ENCODE data around the gene DNM1. TPM values are rescaled to one million over a fixed set of nuclear protein-coding genes. Genes with fewer than 3 reads are reported as not detected.

Gene DNM1
- total and polyA plus RNA-seq, 10 of the 15 experiments (the other 5 are each of a cell fraction or from before 2014, with no cell fraction given) = 0.06 to 0.67 (median 0.19) TPM; not detected in 3

DNA sequence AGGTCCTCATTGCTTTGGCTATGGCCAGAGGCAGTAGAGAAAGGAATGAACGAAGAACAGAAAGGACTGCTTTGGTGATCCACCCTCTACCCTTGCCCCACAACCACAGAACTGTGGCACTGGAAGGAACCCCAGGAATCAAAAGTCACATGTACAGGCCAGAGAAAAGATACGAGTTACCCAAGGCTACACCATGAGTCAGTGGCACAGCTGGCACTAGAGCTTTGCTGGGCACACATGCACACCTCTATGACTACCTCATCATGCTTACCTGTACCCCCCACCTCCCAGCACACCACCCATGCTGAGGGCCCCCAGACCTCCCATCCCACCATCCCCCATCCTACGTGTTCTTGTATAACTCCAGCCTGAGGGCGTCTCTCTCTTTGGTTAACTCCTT lies 59.5 kb downstream of the DNM1 start:
- no peak overlapping the region for H3K9ac ChIP-seq (ENCODE audit: control insufficient read depth, insufficient read depth, low read length)
- H3K4me2 ChIP-seq (ENCODE audit: control insufficient read depth, insufficient read depth) = no peak overlapping the region
- no peaks in the 10 kb centered on the region for H3K9me3 ChIP-seq (replicated peaks; ENCODE audit: control insufficient read depth, insufficient read depth, low read length)
- intact Hi-C loops (cut with micrococcal nuclease; ENCODE audit: unreplicated experiment) (no loop called here), in situ Hi-C loops (cut with MboI) (no loop called here)
- ATAC-seq = no peak
- BruUV-seq (replicated peaks) = no TSS peak
- no peak overlapping the region for H2AFZ ChIP-seq (ENCODE audit: control insufficient read depth, low read depth, low read length)
- no peaks in the 10 kb centered on the region for H4K20me1 ChIP-seq (ENCODE audit: control insufficient read depth, insufficient read depth)
- H3K4me1 ChIP-seq (ENCODE audit: control insufficient read depth, insufficient read depth, low read length) = no peaks in the 10 kb centered on the region
- no peaks in the 10 kb centered on the region for H3K27me3 ChIP-seq (replicated peaks in 1 of 2; ENCODE audit: control insufficient read depth in 2 of 2, insufficient read depth in 2 of 2, low read length in 1 of 2)
- POLR2A ChIA-PET = interaction anchor here (0.5 kb wide), 1 partner anchor 798 kb away, joined by 5 read pairs; no protein-coding TSS in a partner anchor
- CTCF ChIA-PET = interaction anchor here (0.7 to 1.4 kb wide), 2 partner anchors 10 to 30 kb away, joined by 3 to 5 read pairs; no protein-coding TSS in a partner anchor
- TF ChIP-seq FOS (IDR thresholded peaks at IDR 0.05; ENCODE audit: borderline replicate concordance, extremely low read depth, insufficient read length) (no peak), YBX1 (IDR thresholded peaks at IDR 0.05) (no peak), ZNF207 (IDR thresholded peaks at IDR 0.05; ENCODE audit: borderline replicate concordance) (no peak), MXI1 (IDR thresholded peaks at IDR 0.05; ENCODE audit: low read depth, low read length) (no peak), EGR1 (IDR thresholded peaks at IDR 0.05; ENCODE audit: borderline replicate concordance in 1 of 2, low read depth in 2 of 2, low read length in 2 of 2) (no peak), EP300 (IDR thresholded peaks at IDR 0.05; ENCODE audit: borderline replicate concordance in 1 of 2, control insufficient read depth in 1 of 2, low read depth in 2 of 2, low read length in 2 of 2) (no peak), CREM (IDR thresholded peaks at IDR 0.05; ENCODE audit: low read depth) (no peak), MTA3 (IDR thresholded peaks at IDR 0.05; ENCODE audit: borderline replicate concordance, low read length) (no peak), FOXK2 (IDR thresholded peaks at IDR 0.05) (no peak), CHD2 (IDR thresholded peaks at IDR 0.05; ENCODE audit: borderline replicate concordance, low read depth, low read length) (no peak)
- TF ChIP-seq, protein P1, sequence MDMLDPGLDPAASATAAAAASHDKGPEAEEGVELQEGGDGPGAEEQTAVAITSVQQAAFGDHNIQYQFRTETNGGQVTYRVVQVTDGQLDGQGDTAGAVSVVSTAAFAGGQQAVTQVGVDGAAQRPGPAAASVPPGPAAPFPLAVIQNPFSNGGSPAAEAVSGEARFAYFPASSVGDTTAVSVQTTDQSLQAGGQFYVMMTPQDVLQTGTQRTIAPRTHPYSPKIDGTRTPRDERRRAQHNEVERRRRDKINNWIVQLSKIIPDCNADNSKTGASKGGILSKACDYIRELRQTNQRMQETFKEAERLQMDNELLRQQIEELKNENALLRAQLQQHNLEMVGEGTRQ (IDR thresholded peaks at IDR 0.05; ENCODE audit: borderline replicate concordance, low read depth, low read length) = no peak
- TF ChIP-seq, protein P2, sequence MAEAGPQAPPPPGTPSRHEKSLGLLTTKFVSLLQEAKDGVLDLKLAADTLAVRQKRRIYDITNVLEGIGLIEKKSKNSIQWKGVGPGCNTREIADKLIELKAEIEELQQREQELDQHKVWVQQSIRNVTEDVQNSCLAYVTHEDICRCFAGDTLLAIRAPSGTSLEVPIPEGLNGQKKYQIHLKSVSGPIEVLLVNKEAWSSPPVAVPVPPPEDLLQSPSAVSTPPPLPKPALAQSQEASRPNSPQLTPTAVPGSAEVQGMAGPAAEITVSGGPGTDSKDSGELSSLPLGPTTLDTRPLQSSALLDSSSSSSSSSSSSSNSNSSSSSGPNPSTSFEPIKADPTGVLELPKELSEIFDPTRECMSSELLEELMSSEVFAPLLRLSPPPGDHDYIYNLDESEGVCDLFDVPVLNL (IDR thresholded peaks at IDR 0.05; ENCODE audit: low read depth, low read length) = no peak
- TF ChIP-seq, protein P3, sequence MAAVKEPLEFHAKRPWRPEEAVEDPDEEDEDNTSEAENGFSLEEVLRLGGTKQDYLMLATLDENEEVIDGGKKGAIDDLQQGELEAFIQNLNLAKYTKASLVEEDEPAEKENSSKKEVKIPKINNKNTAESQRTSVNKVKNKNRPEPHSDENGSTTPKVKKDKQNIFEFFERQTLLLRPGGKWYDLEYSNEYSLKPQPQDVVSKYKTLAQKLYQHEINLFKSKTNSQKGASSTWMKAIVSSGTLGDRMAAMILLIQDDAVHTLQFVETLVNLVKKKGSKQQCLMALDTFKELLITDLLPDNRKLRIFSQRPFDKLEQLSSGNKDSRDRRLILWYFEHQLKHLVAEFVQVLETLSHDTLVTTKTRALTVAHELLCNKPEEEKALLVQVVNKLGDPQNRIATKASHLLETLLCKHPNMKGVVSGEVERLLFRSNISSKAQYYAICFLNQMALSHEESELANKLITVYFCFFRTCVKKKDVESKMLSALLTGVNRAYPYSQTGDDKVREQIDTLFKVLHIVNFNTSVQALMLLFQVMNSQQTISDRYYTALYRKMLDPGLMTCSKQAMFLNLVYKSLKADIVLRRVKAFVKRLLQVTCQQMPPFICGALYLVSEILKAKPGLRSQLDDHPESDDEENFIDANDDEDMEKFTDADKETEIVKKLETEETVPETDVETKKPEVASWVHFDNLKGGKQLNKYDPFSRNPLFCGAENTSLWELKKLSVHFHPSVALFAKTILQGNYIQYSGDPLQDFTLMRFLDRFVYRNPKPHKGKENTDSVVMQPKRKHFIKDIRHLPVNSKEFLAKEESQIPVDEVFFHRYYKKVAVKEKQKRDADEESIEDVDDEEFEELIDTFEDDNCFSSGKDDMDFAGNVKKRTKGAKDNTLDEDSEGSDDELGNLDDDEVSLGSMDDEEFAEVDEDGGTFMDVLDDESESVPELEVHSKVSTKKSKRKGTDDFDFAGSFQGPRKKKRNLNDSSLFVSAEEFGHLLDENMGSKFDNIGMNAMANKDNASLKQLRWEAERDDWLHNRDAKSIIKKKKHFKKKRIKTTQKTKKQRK (IDR thresholded peaks at IDR 0.05; ENCODE audit: low read depth, low read length) = no peak
- TF ChIP-seq, protein P4, sequence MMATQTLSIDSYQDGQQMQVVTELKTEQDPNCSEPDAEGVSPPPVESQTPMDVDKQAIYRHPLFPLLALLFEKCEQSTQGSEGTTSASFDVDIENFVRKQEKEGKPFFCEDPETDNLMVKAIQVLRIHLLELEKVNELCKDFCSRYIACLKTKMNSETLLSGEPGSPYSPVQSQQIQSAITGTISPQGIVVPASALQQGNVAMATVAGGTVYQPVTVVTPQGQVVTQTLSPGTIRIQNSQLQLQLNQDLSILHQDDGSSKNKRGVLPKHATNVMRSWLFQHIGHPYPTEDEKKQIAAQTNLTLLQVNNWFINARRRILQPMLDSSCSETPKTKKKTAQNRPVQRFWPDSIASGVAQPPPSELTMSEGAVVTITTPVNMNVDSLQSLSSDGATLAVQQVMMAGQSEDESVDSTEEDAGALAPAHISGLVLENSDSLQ (IDR thresholded peaks at IDR 0.05) = no peak
- TF ChIP-seq, protein P5, sequence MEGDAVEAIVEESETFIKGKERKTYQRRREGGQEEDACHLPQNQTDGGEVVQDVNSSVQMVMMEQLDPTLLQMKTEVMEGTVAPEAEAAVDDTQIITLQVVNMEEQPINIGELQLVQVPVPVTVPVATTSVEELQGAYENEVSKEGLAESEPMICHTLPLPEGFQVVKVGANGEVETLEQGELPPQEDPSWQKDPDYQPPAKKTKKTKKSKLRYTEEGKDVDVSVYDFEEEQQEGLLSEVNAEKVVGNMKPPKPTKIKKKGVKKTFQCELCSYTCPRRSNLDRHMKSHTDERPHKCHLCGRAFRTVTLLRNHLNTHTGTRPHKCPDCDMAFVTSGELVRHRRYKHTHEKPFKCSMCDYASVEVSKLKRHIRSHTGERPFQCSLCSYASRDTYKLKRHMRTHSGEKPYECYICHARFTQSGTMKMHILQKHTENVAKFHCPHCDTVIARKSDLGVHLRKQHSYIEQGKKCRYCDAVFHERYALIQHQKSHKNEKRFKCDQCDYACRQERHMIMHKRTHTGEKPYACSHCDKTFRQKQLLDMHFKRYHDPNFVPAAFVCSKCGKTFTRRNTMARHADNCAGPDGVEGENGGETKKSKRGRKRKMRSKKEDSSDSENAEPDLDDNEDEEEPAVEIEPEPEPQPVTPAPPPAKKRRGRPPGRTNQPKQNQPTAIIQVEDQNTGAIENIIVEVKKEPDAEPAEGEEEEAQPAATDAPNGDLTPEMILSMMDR (IDR thresholded peaks at IDR 0.05 in 2 of 3, conservative IDR thresholded peaks at IDR 0.05 in 1 of 3; ENCODE audit: control insufficient read depth in 2 of 3, extremely low read depth in 1 of 3, insufficient read depth in 1 of 3, low read depth in 3 of 3, low read length in 3 of 3) = no peak
- RAD21 ChIA-PET (ENCODE audit: unreplicated experiment) = interaction anchor here (0.6 kb wide), 1 partner anchor 23 kb away, joined by 3 read pairs; no protein-coding TSS in a partner anchor
- SMC1A ChIA-PET (ENCODE audit: uncharacterized antibody, unreplicated experiment) = no interaction called here
- H3K36me3 ChIP-seq (ENCODE audit: control insufficient read depth in 2 of 2, insufficient read depth in 2 of 2, low read length in 1 of 2) = peaks cover 5 to 8% of the 10 kb centered on the region in 2 experiments
- H3K79me2 ChIP-seq (ENCODE audit: control insufficient read depth, insufficient read depth, low read length) = no peaks in the 10 kb centered on the region
- no peak overlapping the region for H3K4me3 ChIP-seq
- FAIRE-seq = no peak
- DNase-seq (ENCODE audit: low read depth, low spot score) = no peak
- no peak overlapping the region for H3K27ac ChIP-seq (ENCODE audit: control insufficient read depth, insufficient read depth)
- WGBS (ENCODE audit: insufficient coverage, insufficient replicate concordance, low lambda C conversion rate, missing lambda C conversion rate) = 80% methylated on average over 4 of the region's 4 CpGs
